T-helper 22 cell (primary cell): ENCODE measurements around the gene NHERF2.

Source experiments
- DNase-seq: peaks from one replicate; pipeline ENCODE4 v3.0.0-alpha.2; 2020; ENCODE audit warnings: low read depth

The NHERF2 gene

DNA sequence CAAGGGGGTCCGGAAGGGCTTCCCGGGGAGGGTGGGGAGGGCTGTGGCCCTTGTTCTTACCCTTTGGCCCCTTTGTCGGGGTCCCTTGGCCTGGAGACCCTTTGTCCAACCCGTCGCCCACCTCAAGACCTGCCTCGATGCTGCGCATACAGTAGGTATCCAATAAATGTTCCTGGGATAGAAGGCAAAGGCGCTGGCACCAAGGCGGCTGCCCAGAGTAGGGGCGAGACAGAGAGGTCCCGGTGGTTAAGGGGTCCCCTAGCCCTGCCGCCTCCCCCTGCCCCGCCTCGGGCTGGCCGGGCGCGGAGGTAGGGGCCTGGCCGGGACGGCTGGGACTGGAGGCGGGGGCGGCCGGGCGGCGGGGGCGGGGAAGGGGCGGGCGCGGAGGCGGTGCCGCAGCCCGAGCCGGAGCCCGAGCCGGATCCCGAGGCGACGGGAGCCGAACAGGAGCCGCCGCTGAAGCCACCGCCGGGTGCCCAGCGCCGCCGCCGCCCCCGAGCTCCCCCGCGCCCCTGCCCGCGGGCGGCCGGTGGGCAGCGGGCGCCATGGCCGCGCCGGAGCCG, at the start of gene NHERF2:
Gene NHERF2, plus strand, starts transcription at position 442 of the 563 bp plus-strand sequence. Its CDS starts 104 bp downstream, at position 546.
- no peak for DNase-seq

GRCh38 chr16:1976951-1977874, 49.5 kb upstream of the NHERF2 start:
- no peak for DNase-seq

DNA sequence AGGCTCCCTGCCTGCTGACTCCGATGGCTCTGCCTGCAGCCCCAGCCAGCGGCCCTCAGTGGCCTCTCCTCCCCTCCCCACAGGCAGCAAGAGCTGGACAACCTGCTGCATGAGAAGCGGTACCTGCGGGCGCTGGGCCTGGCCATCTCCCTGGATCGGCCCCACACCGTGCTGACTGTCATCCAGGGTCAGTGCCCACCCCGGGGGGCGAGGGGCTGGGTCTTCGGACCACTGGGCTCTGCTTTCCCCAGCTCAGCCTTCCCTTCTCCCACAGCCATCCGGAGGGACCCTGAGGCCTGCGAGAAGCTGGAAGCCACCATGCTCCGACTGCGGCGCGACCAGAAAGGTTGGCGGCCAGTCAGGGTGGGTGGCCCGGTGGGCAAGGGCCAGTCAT, 48.8 kb upstream of the NHERF2 start:
- no peak for DNase-seq

GRCh38 chr16:1978476-1979120, 48.1 kb upstream of the NHERF2 start:
- no peak for DNase-seq

GRCh38 chr16:1979271-1980029, 47.3 kb upstream of the NHERF2 start:
- DNase-seq: no peak

DNA sequence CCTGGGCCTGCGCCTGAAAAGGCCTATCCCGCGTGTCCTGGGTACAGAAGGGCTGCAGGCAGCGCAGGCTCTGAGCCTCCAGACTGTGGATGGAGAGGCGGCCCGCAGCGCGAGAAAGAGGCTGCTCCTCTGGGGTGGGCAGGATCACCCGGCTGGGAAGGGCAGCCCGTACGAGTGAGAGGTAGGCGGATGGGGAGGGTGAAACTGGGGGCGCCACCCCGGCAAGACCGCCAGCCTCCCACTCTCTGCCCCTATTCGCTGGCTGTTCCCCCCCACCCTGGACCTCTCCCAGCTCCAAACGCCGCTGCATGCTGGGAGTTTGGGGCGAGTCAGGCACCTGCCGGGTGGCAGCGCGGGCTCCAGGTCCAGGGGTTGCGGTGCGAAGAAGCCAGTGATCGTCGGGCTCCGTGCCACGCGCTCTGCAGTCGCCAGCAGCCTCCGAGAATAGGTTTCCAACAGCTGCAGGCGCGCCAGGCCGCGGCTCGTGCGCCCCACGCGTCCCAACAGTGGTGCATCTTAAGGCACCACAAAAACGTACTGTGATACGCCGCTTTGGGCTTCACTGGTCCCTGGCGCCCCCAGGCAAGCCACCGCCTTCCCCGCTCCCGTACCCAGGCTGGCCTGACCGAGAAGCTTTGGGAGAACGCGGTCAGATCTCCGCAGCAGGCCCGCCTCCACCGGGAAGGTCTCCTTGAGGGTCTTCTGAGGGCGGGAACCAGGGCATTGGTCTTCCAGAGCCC, 46.5 kb upstream of the NHERF2 start:
- no peak for DNase-seq

DNA sequence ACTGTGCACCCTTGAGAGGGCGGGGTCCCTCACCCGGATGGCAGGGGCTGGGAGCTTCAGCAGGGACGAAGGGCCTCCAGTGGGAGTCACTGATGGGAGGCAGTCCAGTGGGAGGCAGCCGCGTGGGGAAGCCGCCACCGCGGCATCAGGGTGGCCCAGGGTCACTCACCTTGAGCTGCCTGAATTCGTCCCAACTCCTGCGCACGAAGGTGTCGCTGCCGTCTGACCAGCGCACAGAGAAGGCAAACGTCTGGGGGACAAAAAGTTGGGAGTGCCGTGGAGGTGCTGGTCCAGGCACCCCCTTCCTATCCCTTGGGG, 46.0 kb upstream of the NHERF2 start:
- DNase-seq: no peak

DNA sequence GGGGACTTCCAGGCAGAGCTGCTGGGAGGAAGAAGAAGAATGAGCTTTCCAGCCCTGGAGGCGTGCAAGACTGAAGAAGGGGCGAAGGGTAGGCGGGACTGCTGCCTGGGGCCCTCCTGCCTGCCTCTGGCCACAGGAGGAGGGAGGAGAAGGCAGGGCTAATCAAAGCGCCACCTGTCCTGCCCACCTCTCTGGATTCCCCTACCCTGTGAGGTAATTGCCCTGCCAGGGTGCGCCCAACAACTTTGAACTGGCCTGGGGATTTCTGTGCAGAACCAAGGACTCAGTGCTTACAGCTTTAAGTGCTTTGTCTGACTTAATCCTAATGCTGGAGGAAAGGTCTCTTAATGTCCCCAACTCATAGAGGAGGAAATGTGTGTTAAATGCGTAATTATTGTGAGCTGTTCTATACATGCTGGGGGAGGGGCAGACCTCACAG, 45.3 kb upstream of the NHERF2 start, which contains the start of gene NOXO1:
Gene NOXO1, minus strand, starts transcription at position 72 of the 439 bp plus-strand sequence. CDS start 290 bp downstream, outside the sequence.
- no peak for DNase-seq

DNA sequence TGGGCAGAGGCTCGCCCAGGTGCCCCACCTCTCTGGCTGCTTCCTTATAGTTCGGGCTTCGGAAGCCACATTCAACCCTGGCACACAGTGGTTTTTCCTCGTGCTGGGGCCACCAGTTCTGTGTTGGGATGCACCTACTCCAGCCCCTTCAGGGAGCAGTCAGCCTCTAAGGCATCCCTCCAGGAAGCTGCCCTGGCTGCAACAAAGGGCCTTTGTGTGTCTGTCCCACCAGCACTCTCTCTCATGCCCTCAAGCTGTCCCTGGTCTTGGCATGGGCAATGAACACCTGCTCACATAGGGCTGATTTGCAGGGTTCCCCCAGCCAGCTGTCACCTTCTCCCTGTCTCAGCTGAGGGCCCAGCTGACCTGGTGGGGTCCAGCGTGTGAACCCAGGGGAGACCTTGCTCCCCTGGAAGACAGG, 44.7 kb upstream of the NHERF2 start:
- no peak for DNase-seq

GRCh38 chr16:1982991-1983543, 43.6 kb upstream of the NHERF2 start:
- DNase-seq: no peak

DNA sequence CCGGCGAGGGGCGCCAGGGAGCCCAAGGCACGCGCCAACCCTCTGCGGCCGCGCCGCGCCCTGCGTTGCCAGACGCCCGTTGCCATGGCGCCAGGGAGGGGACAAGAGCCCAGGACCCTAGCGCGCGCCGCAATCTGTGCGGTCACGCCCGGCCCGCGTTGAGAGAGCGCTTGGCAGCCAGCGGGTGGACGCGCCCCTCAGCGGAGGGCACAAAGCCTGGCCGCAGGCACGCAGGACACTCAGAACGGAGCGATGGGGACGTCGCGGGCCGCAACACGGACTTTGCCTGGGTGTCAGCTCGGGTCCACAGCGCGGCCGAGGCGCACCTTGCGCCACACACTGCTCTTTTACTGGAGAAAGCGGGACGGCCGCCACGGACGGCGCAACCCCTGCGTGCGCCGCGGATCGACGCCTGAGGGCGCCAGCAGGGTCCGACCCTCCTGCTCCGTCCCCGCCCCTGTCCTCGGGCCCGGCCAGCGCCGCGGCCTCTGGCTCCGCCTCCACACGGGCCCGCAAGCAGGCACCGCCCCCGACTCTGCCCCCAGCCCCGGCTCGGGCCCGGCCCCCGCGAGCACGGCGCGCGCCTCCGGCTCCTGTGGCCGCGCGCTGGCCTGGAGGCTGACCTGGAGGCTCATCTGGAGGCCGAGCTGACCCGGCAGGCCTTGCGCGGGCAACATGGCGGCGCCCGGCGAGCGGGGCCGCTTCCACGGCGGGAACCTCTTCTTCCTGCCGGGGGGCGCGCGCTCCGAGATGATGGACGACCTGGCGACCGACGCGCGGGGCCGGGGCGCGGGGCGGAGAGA, 43.0 kb upstream of the NHERF2 start, which contains the start of gene GFER:
Gene GFER, plus strand, starts transcription at position 650 of the 803 bp plus-strand sequence. Its CDS starts 26 bp downstream, at position 676.
- DNase-seq: peak; percentile 42

- no peak for DNase-seq
Measured at GRCh38 chr16:1984347-1985225, 42.1 kb upstream of the NHERF2 start.

DNA sequence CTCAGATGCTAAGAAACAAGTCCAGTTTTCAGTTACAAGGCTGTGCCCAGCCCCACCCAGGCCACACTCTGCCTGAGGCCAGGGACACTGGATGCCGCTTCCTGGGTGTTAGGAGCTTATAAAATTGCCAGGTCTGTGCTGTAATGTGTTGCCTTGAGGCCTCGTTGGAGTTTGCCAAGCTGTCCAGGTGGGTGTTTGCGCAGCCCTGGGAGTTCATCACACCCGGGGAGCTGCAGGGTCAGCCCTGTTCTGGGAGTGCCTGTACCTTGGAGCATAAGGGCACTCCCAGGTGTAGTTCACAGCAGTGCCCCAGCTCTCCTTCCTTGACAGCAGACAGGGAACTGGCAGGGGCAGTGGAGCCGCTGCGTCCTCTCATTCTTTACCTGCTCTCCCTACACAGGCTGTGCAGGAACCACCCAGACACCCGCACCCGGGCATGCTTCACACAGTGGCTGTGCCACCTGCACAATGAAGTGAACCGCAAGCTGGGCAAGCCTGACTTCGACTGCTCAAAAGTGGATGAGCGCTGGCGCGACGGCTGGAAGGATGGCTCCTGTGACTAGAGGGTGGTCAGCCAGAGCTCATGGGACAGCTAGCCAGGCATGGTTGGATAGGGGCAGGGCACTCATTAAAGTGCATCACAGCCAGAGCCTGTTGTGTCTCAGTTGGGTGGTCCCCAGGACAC, 41.1 kb upstream of the NHERF2 start:
- no peak for DNase-seq

- DNase-seq: no peak
Measured at GRCh38 chr16:1987198-1987597, 39.5 kb upstream of the NHERF2 start.

DNA sequence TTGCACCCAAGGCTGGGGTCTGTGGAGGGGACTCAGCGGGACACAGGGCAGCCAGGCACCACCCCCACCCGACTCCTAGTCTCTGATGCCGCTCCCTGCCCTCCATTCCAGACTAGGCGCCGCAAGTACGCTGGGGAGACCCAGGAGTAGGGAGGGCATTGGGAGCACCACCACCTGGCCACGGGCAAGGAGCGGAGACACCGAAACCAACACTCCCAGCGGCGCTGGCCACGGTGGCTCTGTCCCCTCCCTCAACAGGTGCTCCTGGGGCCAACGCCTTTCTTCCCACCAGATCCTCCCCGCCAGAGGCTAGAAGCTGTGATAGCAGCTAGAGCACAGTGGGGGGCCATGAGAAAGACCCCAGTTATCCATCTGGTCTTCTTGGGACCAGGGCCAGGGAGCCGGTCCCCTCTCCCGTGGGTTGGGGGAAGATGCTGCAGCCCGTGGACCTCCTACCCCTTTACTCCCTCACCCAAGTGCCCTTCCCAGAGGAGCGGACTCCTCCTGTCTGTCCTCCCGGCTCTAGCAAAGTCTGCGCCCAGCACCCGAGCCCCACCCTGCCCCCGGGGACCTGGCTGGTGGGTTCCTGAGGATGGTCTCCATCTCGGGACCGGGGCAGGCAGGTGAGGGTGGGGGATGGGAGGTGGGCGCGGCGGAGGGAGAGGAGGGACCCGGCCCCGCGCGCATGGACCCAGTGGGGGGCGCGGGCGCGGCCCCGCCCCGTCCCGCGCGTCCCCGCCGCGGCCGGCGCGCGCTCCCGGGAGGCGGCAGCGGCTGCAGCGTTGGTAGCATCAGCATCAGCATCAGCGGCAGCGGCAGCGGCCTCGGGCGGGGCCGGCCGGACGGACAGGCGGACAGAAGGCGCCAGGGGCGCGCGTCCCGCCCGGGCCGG, 37.2 kb upstream of the NHERF2 start, which contains the start of gene SYNGR3:
Gene SYNGR3, plus strand, starts transcription at position 762 of the 892 bp plus-strand sequence. CDS start 133 bp downstream, outside the sequence.
- no peak for DNase-seq

GRCh38 chr16:1990101-1990350, 36.7 kb upstream of the NHERF2 start:
- DNase-seq: no peak

DNA sequence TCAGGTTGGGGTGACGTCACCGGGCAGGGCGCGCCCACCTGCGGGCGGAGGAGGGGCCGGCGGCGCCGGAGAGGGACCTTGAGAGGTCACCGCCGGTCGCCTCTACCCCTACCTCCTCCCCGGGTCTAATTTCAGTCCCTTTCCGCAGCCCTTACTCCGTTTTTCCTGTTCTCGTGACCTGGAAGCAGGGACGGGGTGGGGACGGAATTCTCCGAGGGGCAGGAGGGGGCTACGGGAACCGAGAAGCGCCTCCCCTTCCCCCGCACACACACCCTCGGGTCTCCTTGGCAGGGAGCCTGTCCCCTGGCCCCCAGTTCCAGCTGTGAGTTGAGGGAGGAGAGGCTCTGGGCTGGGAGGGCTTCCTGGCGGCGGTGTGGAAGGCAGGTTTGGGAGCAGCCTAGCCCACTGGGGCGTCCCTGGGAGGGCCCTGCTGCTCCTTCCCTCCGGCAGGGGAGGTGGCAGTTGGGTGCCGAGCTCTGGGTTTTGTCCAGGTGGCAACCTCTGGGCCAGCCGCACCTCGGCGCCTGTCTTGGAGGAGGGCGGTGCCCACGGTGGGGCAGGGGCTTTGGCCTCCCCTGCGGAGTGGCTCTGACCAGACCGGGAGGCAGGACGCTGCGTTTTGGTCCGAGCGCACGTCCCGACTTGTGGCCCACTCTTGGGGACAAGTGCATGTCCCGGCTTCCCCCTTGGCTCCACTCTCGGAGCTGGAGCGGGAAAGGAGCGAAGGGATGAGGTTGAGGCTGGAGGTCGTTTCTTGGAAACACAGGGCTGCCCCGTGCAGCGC, 36.2 kb upstream of the NHERF2 start:
- no peak for DNase-seq
